Mesothelial cell of epicardium (in vitro differentiated cells): ENCODE data around the gene FGF11. TPM values are rescaled to one million over a fixed set of nuclear protein-coding genes. Genes with fewer than 3 reads are reported as not detected.

ENCODE experiments used
- DNase-seq, 2 experiments: peaks; one replicate each; pipeline ENCODE4 v3.0.0; 2021; ENCODE audit warnings: low spot score in 2 of 2; ENCODE audit not compliant: unreplicated experiment in 2 of 2
- H3K27ac Mint-ChIP-seq: 2 replicates; pipeline ENCODE4 v1.8.0; 2021; ENCODE audit warnings: mixed read lengths
- H3K27me3 Mint-ChIP-seq: 2 replicates; pipeline ENCODE4 v1.8.0; 2021; ENCODE audit warnings: low read depth, mixed read lengths
- H3K36me3 Mint-ChIP-seq: 2 replicates; pipeline ENCODE4 v1.8.0; 2021; ENCODE audit warnings: mixed read lengths
- H3K4me1 Mint-ChIP-seq: 2 replicates; pipeline ENCODE4 v1.8.0; 2021; ENCODE audit warnings: mixed read lengths
- H3K4me3 Mint-ChIP-seq: 2 replicates; pipeline ENCODE4 v1.8.0; 2021; ENCODE audit warnings: mild to moderate bottlenecking, moderate library complexity, mixed read lengths
- H3K9me3 Mint-ChIP-seq: 2 replicates; pipeline ENCODE4 v1.8.0; 2021; ENCODE audit warnings: mixed read lengths
- CTCF ChIP-seq: fragments of 200-600 bp; sonication (generic); IDR thresholded peaks from one replicate; pipeline ENCODE4 v1.5.0; 2021; ENCODE audit warnings: antibody characterized with exemption; ENCODE audit not compliant: unreplicated experiment
- total RNA-seq: library from RNA; stranded (reverse); gene quantifications from 3 replicates; pipeline ENCODE4 v1.2.1, GENCODE V29; 2021

Gene FGF11
- total RNA-seq, 1 donor from 2014 or later, result 26.8 TPM

DNA sequence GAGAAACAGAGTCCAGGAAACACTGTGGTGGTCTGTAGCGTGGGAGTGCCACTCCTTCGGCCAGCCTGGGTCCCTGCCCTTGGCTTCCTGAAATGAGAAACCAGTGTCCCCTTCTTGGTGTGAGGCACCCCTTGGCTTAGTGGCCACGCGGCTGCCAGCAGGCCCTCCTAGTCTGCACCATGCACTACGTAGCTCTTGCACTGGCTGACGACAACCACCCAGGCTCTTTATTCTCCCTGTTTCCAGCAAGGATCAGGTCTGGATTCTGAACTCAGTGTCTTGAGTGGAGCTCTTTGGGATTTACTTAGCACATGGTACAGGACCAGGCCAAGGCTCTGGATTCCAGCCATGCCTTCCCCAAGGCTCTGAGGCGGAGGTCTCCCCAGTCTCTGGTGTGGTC lies 11.8 kb upstream of the FGF11 start:
- no peaks in the 10 kb centered on the region for H3K9me3 Mint-ChIP-seq
- no peaks in the 10 kb centered on the region for H3K36me3 Mint-ChIP-seq
- H3K27ac Mint-ChIP-seq, result no peak overlapping the region
- TF ChIP-seq CTCF, result no peak
- no peak overlapping the region for H3K4me3 Mint-ChIP-seq
- DNase-seq, result no peak
- H3K27me3 Mint-ChIP-seq, result no peaks in the 10 kb centered on the region
- no peaks in the 10 kb centered on the region for H3K4me1 Mint-ChIP-seq

- no peaks in the 10 kb centered on the region for H3K27me3 Mint-ChIP-seq
- TF ChIP-seq CTCF, result no peak
- no peaks in the 10 kb centered on the region for H3K9me3 Mint-ChIP-seq
- no peaks in the 10 kb centered on the region for H3K36me3 Mint-ChIP-seq
- DNase-seq, result no peak
- H3K4me3 Mint-ChIP-seq, result no peak within 1 kb of the TSS
- H3K4me1 Mint-ChIP-seq, result no peaks in the 10 kb centered on the region
- no peak within 1 kb of the TSS for H3K27ac Mint-ChIP-seq
These were observed 10.8 kb upstream of the FGF11 start, which contains the start of gene SPEM3 for GRCh38 chr17:7428557-7428956. Gene SPEM3, plus strand, starts transcription at chr17:7428857. Its CDS starts 46 bp downstream, at chr17:7428903.

- DNase-seq, result no peak
- Mint-ChIP-seq H3K36me3 (no peaks in the 10 kb centered on the region), H3K9me3 (no peaks in the 10 kb centered on the region), H3K27ac (no peak overlapping the region), H3K4me1 (no peaks in the 10 kb centered on the region), H3K4me3 (no peak overlapping the region), H3K27me3 (no peaks in the 10 kb centered on the region)
- TF ChIP-seq CTCF, result no peak
These were observed 9.6 kb upstream of the FGF11 start for GRCh38 chr17:7429722-7430121.

DNA sequence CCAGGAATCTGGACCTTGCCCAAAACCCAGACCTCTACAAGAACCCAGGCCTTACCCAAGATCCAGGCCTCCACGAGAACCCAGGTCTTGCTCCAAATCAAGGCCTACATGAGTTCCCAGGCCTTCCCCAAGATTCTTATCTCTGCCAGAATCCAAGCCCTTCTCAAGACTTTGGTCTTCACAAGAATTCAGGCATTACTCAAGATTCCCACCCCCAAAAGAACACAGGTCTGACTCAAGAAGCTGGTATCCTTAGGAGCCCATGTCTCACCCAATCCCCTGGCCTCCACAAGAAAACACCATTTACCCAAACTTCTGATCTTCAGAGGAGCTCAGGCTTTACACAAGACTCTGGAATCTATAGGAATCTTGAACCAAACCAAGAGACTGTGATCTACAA lies 8.1 kb upstream of the FGF11 start:
- Mint-ChIP-seq H3K4me1 (peaks cover 3% of the 10 kb centered on the region), H3K4me3 (no peak overlapping the region), H3K36me3 (no peaks in the 10 kb centered on the region), H3K9me3 (no peaks in the 10 kb centered on the region), H3K27ac (no peak overlapping the region), H3K27me3 (peaks cover 11% of the 10 kb centered on the region)
- TF ChIP-seq CTCF, result no peak
- no peak for DNase-seq

GRCh38 chr17:7432296-7432695 lies 7.0 kb upstream of the FGF11 start:
- DNase-seq, result no peak
- peaks cover 8% of the 10 kb centered on the region for H3K4me1 Mint-ChIP-seq
- no peaks in the 10 kb centered on the region for H3K36me3 Mint-ChIP-seq
- H3K27ac Mint-ChIP-seq, result no peak overlapping the region
- H3K9me3 Mint-ChIP-seq, result no peaks in the 10 kb centered on the region
- no peak overlapping the region for H3K4me3 Mint-ChIP-seq
- peaks cover 19% of the 10 kb centered on the region for H3K27me3 Mint-ChIP-seq
- no peak for TF ChIP-seq CTCF
